K562 (cell line): ENCODE results near the gene RHOC. TPM values are rescaled to one million over a fixed set of nuclear protein-coding genes. Genes with fewer than 3 reads are reported as not detected.

Experiments used
- ATF7 ChIP-seq: fragments of 450-650 bp; IDR thresholded peaks from 2 replicates; pipeline ENCODE4 v1.7.1; 2014; ENCODE audit warnings: mild to moderate bottlenecking, moderate library complexity
- CHD7 ChIP-seq: fragments of 200-600 bp; sonication (generic); IDR thresholded peaks from one replicate; pipeline ENCODE4 v1.6.1; 2012; ENCODE audit warnings: mild to moderate bottlenecking, low read depth, low read length, inconsistent platforms
- DPF2 ChIP-seq: fragments of 450-650 bp; IDR thresholded peaks from 2 replicates; pipeline ENCODE4 v1.6.1; 2016
- ELF2 ChIP-seq: fragments of 250-450 bp; sonication (Bioruptor Pico); IDR thresholded peaks from 2 replicates; pipeline ENCODE4 v1.5.0; 2021; ENCODE audit warnings: mild to moderate bottlenecking
- HDAC1 ChIP-seq, 2 experiments: fragments of 450-650 bp; IDR thresholded peaks; 2 replicates each; pipeline ENCODE4 v1.6.1; 2016 to 2017; ENCODE audit warnings: inconsistent platforms in 1 of 2, mild to moderate bottlenecking in 1 of 2, moderate library complexity in 1 of 2
- NR3C1 ChIP-seq: sonication (generic); formaldehyde crosslinking; IDR thresholded peaks from 2 replicates; pipeline ENCODE4 v1.8.1; 2022; ENCODE audit warnings: missing genetic modification reagents
- RAD21 ChIP-seq, 2 experiments: fragments of 250-450 bp in 1 of 2; fragments of 450-650 bp in 1 of 2; sonication (Bioruptor Pico) in 1 of 2; formaldehyde crosslinking in 1 of 2; IDR thresholded peaks in 1 of 2; conservative IDR thresholded peaks in 1 of 2; 2 replicates each; pipeline versions ENCODE4 v1.4.0 to v1.8.0; 2020 to 2022; ENCODE audit warnings: mild to moderate bottlenecking in 2 of 2, moderate library complexity in 1 of 2
- RBM14 ChIP-seq: fragments of 200-400 bp; formaldehyde crosslinking; IDR thresholded peaks from 2 replicates; pipeline ENCODE4 v1.6.1; 2018; ENCODE audit warnings: low read depth, mild to moderate bottlenecking, low read length, moderate library complexity, borderline replicate concordance; ENCODE audit not compliant: insufficient read depth
- TCF3 ChIP-seq: sonication (generic); formaldehyde crosslinking; IDR thresholded peaks from 2 replicates; pipeline ENCODE4 v1.4.0; 2020; ENCODE audit warnings: mild to moderate bottlenecking, missing genetic modification reagents
- ZNF212 ChIP-seq: fragments of 450-650 bp; formaldehyde crosslinking; IDR thresholded peaks from 2 replicates; pipeline ENCODE4 v1.4.0; 2020; ENCODE audit warnings: mild to moderate bottlenecking
- ZNF551 ChIP-seq: fragments of 250-450 bp; sonication (Bioruptor Pico); IDR thresholded peaks from 2 replicates; pipeline ENCODE4 v1.5.0; 2021; ENCODE audit warnings: mild to moderate bottlenecking, moderate library complexity
- ZNF655 ChIP-seq: fragments of 250-450 bp; sonication (Bioruptor Pico); IDR thresholded peaks from 2 replicates; pipeline ENCODE4 v1.5.0; 2021
- ZNF830 ChIP-seq: fragments of 250-450 bp; sonication (Bioruptor Pico); IDR thresholded peaks from 2 replicates; pipeline ENCODE4 v1.5.0; 2021; ENCODE audit warnings: mild to moderate bottlenecking
- polyA plus RNA-seq, 8 experiments: library from polyadenylated mRNA; depleted of rRNA in 4 of 8; stranded (reverse) in 5 of 8; unstranded in 3 of 8; fragments of >200 nt; fragmentation: Nextera tagmentation in 2 of 8; fragmentation: Illumina TruSeq in 1 of 8; extraction: Ambion mirVana in 2 of 8; extraction: Trizol in 1 of 8; gene quantifications; 2 replicates each; pipeline versions ENCODE4 v1.2.1 to v1.2.3, GENCODE V29; 2011 to 2014; ENCODE audit warnings: inconsistent platforms in 1 of 8, missing spikeins in 1 of 8
- total RNA-seq, 7 experiments: library from RNA; depleted of rRNA in 6 of 7; stranded (reverse); fragments of >200 nt in 6 of 7; fragmentation: Illumina TruSeq in 2 of 7; extraction: Trizol in 2 of 7; gene quantifications; 2 replicates each; pipeline versions ENCODE4 v1.2.1 to v1.2.3, GENCODE V29; 2011 to 2021; ENCODE audit warnings: low replicate concordance in 1 of 7

Gene RHOC
- total and polyA plus RNA-seq, 9 of the 15 experiments (the other 6 are each of a cell fraction or from before 2014, with no cell fraction given), result 35.2 to 364 (median 204) TPM

GRCh38 chr1:112707221-112708001, 484 bp upstream of the RHOC start (continued):
- no peak for TF ChIP-seq CHD7
- TF ChIP-seq ATF7, result peak; percentile 52
- TF ChIP-seq ZNF212 (CRISPR knock-in tag), result no peak
- TF ChIP-seq ELF2, result peak; percentile 67; the same call in 1 of the 2 replicates
- 0 out of 2 replicates have a peak, but pooled peaks have one; percentile 49 for TF ChIP-seq ZNF830
- TF ChIP-seq DPF2, result no peak
- TF ChIP-seq RBM14, result no peak
- 0 out of 2 replicates have a peak, but pooled peaks have one; percentile 22 for TF ChIP-seq NR3C1 (CRISPR knock-in tag)
- TF ChIP-seq TCF3 (CRISPR knock-in tag), result peak; percentile 4; the same call in 1 of the 2 replicates
- no peak for TF ChIP-seq ZNF655
- peak; percentile 98 to 99 for TF ChIP-seq RAD21 (CRISPR knock-in tag; conservative IDR thresholded peaks at IDR 0.05 in 1 of 2, IDR thresholded peaks at IDR 0.05 in 1 of 2)
- no peak for TF ChIP-seq ZNF551 (CRISPR knock-in tag)
- TF ChIP-seq HDAC1 (IDR thresholded peaks at IDR 0.05), result peak in 1 of 2 experiments; percentile 17; a peak in 1 of 4 replicates
